ENCODE results near the gene R3HDML. TPM values are rescaled to one million over a fixed set of nuclear protein-coding genes. Genes with fewer than 3 reads are reported as not detected.
A peak's percentile ranks its signal among the peaks of the same experiment; 100 is the strongest.
"Not testable (repeated sequence)": the region's sequence is repeated elsewhere in the genome, so short reads cannot be mapped to it uniquely, and the experiment has no call there.

R3HDML gene
- total RNA-seq, 1 experiment from 2014 or later = not detected

DNA sequence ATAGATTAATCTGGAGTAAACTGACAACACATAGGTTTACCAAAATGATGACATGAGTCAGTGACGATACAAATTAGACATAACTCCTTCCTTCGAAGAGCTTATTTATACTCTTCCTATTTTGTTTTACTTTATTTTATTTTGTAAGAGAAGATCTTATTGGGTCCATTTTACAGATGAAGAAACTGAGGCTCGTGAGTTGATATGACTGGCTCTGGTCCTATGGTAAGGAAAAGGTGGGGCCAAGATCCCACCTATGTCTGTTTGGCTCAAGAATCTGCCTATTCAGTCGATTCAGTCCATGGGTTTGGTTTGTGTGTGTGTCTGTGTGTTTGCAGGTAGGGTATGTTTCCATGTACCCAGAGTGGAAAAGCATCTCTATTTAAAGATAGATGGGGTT, 8.4 kb upstream of the R3HDML start:
- DNase-seq (ENCODE audit: low spot score) = no peak

DNA sequence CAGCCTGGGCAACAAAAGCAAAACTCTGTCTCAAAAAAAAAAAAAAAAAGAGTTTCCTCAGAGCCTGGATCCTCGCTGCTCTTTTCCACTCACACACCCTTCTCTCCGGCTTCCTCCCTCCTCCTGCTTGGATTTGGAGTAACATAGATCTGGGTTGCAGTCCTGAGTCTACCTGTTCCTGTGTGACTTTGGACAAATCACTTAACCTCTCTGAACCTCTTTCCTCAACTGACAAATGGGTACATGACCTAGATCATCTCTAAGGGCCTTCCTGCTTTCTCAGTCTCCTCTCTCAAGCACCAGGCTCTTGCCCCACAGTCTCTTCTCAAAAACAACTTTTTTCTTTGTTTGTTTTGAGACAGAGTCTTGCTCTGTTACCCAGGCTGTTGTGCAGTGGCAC, 5.6 kb upstream of the R3HDML start:
- DNase-seq (ENCODE audit: low spot score) = no peak

DNA sequence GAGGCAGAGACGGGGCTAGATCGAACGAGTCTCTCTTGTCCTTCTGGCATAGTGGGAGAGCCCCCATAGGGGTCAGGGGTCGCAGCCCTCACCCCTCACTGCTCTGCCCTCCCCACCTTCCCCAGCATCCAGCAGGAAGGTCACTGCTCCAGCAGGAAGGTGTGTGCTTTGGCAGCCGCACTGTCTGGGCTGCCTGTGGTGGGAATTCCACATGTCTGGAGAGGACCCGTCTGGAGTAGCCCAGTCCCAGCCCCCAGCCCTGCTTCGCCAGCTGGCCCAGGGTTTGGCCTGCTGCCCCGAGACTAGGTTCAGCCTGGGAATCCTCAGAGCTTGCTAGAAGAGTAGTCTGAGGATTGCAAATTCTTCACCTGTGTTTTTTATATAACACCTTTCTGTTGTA, 2.5 kb upstream of the R3HDML start:
- no peak for DNase-seq (ENCODE audit: low spot score)

DNA sequence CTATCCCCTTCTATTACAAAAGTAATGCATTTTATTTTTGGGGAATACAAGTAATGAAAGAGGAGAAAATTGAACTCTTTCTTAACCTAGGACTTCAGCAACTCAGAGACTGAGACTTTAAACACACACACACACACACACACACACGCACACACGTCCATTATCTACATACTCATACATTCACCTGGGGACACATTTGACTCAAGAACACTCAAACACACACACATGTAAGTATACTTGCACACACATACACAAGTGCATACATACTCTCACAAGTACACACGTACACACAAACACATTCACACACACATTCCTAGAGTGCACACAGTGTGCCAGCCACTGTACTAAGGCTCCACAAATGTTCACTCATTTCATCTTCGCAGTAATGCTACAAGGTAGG, 2.1 kb upstream of the R3HDML start:
- no peak for DNase-seq (ENCODE audit: low spot score)

DNA sequence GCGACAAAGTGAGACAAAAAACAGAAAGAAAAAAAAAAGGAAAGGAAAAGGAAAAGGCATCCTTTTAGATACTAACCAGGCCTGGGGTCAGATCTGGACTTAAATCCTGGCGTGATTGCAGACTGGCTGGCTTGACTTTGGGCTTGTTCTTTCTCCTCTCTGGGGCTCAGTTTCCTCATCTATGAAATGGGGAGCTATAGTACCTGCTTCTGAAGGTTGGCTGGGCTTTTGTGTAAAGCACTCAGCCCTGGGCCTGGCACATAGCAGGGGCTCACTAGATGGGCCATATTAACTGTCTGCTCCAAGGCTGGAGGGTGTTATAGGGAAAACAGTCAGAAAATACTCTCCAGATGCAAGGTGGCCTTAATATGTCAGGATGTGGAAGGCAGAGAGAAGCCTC, 1.2 kb upstream of the R3HDML start:
- DNase-seq (ENCODE audit: low spot score) = no peak

DNA sequence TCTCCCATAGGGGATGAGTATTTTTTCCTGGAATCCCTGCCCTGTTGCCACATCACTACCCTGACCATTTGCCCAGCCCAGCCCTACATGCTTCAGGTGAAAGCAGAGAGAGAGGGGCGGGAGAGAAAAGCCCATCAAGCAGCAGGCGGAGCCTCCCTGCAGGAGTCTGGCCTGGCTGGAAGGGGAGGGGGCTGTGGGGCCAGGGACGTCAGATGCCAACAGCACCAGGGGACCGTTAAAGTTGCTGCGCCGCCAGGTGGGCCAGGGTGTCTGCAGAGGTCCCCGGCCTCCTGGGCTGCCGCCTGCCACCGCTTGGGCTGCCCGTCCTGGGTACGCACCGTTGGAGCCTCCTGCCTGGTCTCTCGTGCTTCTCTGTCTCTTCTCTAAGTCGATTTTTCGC, 757 bp upstream of the R3HDML start:
- no peak for DNase-seq (ENCODE audit: low spot score)

DNA sequence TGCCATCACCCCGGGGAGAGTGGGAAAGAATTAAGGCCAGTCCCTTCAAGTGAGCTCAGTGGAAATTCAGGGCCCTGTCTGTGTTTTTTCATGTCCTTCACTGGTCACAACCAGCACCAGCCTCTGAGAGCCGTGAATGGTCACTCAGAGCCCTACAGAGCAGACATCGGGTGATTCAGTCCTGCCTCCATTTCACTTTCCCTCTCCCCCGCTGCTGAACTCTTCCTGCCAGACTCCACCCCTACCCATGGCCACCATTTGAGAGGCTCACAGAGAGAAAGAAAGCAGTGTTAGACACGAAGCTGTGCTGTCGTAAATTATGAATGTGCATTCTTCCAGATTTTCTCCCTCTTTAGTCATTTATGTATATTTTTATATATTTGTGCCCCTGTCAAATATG, 5.4 kb downstream of the R3HDML start:
- peak; percentile 44 for DNase-seq (ENCODE audit: low spot score)

DNA sequence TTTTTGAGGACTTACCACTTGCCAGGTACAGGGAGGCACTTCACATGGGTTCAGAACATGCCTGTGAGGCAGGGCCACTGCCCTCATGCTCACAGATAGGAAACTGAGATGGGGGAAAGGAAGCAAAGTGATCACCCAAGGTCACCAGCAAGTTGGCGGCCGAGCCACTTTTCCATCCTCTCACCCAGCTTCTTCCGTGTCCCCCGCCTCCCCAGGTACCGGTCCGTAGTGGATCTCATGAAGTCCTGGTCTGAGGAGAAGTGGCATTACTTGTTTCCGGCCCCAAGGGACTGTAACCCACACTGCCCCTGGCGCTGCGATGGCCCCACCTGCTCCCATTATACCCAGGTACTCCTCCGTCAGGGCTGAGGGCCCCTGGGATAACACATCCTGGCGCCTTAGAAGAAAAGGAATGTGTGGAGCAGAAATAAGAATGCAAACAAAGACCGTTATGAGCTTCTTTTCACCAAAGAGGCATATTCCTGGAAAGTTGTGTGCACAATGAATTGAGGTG, 6.4 kb downstream of the R3HDML start:
- no peak for DNase-seq (ENCODE audit: low spot score)

DNA sequence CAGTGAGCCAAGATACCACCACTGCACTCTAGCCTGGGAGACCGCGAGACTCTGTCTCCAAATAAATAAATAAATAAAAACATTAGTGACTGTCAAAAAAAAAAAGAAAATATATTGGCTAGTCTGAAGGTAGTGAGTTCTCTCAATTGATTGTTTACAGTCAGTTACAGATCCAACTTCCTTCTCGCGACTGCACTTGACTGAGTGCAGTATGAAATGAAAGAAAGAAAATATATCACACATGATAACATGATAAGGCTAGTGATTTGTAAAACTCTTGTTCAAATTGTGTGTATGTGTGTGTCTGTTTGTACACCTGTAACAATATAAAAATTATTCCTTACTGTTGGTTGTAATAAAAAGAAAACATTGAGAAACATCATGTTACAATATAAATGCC, 7.9 kb downstream of the R3HDML start:
- DNase-seq (ENCODE audit: low spot score) = no peak

DNA sequence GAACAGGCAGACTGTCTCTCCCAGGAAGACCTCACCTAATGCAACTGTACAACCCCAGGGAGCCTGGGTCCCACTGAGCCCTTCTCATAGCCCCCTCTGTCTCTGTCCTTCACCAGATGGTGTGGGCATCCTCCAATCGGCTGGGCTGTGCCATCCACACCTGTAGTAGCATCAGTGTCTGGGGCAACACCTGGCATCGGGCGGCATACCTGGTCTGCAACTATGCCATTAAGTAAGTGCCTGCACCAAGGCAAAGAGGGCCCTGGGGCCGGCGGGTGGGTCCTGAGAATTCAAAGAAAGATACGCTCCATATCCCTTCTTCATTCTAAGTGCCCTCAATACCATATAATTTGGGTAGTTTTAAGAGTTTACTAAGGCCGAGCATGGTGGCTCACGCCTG, 8.3 kb downstream of the R3HDML start:
- no peak for DNase-seq (ENCODE audit: low spot score)

DNA sequence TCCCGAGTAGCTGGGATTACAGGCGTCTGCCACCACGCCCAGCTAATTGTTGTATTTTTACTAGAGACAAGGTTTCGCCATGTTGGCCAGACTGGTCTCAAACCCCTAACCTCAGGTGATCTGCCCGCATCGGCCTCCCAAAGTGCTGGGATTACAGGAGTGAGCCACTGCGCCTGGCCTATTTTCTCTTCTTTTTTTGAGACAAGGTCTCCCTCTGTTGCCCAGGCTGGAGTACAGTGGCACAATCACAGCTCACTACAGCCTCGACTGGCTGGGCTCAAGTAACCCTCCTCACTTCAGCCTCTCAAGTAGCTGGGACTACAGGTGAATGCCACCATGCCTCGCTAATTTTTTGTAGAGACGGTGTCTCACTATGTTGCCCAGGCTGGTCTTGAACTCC, 9.1 kb downstream of the R3HDML start:
- DNase-seq (ENCODE audit: low spot score) = not testable (repeated sequence)

DNA sequence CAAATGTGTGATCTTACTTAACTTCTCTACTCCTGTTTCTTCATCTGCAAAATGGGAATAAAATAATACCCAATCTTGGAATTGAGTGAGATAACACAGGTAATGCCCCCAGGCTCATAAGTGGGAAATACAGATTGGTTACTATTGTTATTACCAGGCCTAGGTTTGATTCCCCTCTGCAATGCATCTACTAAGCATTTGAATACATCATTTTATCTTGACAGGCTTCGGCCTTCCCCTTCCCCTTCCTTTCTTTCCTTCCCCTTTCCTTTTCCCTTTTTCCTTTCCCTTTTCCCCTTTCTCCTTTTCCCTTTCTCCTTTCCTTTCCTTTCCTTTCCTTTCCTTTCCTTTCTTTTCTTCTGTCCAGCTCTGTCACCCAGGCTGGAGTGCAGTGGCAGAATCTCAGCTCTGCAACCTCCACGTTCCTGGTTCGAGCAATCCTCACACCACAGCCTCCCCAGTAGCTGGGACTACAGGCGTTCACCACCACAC, 11.4 kb downstream of the R3HDML start:
- DNase-seq (ENCODE audit: low spot score) = no peak

DNA sequence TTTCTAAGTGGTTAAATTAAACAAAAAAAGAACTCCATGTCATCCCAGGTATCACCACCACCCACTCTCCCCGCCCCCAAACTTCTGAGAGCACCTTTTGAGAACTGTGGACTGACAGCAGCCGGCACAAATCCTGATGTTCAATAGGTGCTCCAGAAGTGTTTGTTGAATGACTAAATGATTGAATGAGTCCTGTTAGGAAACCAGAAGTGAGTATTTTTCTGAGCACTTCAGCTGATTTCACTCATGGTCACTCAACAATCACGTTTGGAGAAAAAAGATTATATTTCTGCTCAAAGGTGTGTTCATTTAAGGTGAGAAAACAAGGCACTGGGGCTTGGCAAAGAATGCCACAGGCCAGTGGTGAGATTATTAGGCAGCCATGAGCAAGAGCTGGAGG, 12.5 kb downstream of the R3HDML start:
- DNase-seq (ENCODE audit: low spot score) = no peak

DNA sequence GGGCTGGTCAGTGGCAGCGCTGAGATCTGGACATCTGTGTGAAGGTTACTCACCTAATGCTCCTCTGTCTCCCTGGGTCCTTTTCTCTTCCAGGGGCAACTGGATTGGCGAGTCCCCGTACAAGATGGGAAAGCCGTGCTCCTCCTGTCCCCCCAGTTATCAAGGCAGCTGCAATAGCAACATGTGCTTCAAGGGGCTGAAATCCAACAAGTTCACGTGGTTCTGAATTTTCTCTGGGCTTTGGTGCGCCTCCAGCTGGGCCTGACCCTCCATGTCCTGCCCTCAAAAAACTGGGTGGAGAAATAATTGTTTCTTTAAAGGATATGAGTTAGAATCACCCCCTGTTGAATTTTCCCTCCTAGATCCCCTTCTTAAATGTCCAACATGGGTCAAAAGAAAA, 13.7 kb downstream of the R3HDML start:
- DNase-seq (ENCODE audit: low spot score) = no peak

DNA sequence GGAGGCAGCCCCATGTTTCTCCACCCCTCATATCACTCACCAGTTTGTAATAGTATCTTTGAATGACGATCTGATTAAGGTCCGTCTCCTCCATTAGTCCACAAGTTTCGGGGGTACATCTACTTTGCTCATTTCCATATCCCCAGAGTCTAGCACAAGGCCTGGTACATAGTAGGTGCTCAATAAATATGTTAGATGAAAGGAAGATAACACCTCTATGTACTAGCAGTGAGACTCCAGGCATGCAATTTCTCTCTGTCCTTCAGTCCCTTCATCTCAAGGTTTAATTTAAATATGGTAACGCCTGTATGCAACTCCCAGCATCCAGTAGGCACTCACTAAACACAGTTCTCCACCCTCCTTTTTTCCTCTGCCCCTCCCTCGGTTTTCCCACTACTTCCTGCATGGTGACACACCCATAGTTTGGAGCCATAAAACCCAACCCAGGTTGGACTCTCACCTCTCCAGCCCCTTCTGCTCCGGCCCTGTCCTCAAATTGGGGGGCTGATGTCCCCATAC, 18.2 kb downstream of the R3HDML start:
- no peak for DNase-seq (ENCODE audit: low spot score)

DNA sequence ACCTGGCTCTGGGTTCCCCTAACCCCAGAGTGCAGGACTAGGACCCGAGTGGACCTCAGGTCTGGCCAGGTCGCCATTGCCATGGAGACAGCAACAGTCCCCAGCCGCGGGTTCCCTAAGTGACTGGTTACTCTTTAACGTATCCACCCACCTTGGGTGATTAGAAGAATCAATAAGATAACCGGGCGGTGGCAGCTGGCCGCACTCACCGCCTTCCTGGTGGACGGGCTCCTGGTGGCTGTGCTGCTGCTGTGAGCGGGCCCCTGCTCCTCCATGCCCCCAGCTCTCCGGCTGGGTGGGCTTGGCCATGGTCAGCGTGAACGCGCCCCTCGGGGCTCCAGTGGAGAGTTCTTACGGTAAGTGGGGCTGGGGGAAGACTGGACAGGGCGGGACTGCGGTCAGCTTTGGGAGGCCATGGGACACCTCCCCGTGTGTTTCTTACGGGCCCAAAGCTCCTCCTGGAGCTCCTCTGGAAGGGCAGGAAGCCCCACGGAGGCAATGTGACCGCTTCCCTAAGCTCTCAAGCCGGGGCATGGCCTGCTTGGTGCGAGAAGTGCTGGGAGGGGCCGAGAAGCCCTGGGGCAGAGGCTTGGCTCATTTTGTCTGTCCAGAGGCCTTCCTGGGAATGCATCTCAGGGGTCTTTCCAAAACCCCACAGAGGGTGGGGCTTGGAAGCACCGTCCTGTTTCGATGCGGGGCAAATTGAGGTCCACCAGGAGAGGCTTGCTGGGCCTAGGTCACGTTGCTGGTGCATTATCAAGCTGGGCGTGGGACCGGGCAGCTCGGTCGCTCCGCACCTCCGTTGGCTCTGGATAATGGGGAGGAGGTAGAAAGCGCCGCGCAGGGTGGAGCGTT, 18.9 kb downstream of the R3HDML start, which contains the start of gene HNF4A:
HNF4A (plus strand) TSS at position 202 of the 855 bp plus-strand sequence; CDS start at position 308, 106 bp downstream.
- DNase-seq (ENCODE audit: low spot score) = no peak

DNA sequence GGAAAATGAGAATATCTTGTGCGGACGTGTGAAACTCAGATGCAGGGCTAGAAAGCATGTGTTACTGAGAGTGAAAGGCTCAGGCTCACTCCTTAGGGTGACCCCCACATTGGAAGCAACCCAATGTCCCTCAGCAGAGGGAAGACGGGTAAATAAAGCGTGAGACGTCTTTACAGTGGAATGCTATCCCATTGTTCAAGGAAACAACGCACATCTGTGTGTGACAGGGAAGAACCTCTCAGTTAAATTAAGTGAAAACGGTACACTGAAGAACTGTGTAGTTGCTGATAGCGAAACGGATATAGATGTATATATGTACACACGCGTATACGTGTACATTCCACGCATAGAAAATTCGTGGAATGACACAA, 19.5 kb downstream of the R3HDML start:
- DNase-seq (ENCODE audit: low spot score) = no peak

DNA sequence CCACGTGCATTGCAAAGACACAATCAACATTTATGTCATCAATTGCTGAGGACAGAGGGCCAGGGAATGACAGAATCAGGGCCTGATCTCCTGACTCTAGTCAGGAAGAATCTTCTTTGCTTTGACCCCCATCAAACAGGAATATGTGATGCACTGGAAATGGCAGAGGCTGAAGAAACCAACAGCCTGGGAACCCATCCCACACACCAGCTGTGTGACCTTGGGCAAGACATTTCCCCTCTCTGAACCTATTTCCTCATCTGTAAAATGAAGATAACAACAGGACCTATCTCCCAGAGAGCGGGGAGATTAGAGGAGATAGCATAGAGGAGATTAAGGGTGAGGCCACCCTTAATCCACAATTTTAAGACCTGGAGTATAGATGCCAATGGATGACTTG, 20.2 kb downstream of the R3HDML start:
- no peak for DNase-seq (ENCODE audit: low spot score)

DNA sequence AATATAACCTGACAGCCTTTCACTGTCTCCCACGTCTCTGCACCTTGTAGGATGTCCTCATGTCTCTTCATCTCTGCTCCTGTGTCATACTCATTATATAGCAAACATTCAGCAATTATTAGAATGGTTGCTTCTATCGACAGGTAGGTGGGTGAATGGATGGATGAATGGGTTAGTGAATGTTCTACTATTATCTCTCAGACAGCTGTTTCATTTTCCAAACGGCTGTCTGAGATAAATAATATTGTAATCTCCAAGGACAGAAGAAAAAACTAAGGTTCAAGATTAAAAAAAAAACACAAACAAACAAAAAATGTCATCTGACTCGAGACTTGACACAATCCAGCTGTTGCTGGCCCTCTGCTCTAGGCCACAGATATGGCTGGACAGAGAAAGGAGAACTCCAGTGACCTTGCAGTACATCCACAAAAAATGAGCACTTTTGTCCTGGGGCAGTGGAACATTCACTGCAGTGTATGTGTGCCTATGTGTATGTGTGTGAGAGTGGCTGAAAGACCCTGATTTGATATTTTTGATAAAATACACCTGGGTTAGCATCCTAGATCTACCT, 20.8 kb downstream of the R3HDML start:
- DNase-seq (ENCODE audit: low spot score) = no peak

DNA sequence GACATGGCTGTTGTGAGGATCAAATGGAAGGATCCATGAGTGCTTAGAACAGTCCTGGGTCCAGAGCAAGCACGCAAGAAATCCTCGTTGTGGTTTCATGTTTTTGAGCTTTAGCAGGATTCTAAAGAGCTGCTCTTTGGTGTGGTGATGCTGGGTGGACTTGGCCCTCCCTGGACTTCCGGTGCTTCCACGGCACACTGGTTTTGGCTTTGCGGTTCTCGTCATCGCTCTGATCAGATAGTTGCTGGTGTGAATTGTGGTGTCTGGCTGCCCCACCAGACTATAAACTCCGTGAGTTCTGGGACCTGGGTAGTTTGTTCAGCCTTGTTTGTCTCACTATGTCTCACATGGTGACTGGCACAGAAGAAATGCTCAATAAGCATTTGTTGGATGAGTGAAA, 21.9 kb downstream of the R3HDML start:
- no peak for DNase-seq (ENCODE audit: low spot score)

DNA sequence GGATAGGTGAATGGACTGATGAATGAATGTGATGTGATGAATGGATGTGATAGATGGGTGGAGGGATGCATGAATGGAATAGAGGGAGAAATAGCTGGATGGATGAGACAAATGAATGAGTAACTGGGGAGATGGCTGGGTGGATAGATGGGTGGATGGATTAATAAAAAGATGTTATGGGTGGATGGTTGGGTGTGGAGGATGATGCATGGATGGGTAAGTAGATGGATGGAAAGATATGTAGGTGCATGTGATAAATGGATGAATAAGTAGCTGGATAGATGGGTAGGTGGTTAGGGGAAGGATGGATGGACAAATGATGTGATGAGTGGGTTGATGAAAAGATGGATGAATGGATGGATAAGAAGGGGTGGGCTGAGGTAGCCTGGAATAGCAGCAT, 23.4 kb downstream of the R3HDML start:
- DNase-seq (ENCODE audit: low spot score) = no peak

DNA sequence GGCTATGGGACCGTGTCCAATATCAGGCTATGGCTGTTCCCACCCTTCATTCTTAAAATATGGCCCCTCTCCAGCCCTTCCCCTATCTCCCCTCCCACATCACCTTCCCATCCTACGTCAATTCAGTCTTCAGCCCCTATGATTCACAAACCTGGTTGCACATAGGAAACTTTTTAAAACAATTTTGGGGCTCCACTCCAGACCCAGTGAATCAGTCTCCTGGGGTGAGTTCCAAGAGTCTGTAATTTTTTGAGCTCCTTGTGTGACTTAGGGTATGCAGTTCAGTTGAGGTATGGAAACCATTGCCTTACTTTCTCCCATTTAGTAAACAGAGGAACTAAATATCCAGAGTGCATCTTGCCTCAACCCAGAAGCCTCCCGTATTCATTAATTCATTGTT, 24.2 kb downstream of the R3HDML start:
- no peak for DNase-seq (ENCODE audit: low spot score)

DNA sequence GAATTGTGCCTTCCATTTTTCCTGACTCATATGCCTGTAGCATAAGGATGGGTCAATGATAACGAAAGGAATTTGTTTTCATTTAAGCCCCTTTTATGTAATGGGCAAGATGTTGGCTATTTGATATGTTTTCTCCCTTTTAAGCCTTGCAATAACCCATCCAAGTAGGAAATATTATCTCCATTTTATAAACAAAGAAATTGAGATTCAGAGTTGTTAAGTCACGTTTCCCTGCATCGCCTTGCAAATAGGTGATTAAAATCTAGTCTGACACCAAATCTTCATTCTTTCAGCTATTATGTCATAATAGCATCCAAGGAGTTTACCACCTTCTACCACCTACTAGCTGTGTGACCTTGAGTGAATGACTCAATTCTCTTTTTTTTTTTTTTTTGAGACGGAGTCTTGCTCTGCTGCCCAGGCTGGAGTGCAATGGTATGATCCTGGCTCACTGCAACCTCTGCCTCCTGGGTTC, 25.7 kb downstream of the R3HDML start:
- peak; percentile 46 for DNase-seq (ENCODE audit: low spot score)

All from A172 (cell line).